Measurements from ENCODE around the gene NOD1. TPM values are rescaled to one million over a fixed set of nuclear protein-coding genes. Genes with fewer than 3 reads are reported as not detected.
"Not testable (repeated sequence)": the region's sequence is repeated elsewhere in the genome, so short reads cannot be mapped to it uniquely, and the experiment has no call there.

Gene NOD1
- total RNA-seq, 1 donor from 2014 or later: 25.5 TPM

GRCh38 chr7:30505174-30505697, 26.7 kb upstream of the NOD1 start:
- DNase-seq (ENCODE audit: low spot score): no peak

GRCh38 chr7:30504301-30505173, 26.0 kb upstream of the NOD1 start, which contains the start of gene GGCT:
TSS of gene GGCT (minus strand) at chr7:30504829. CDS start at chr7:30504709, 120 bp downstream.
- peak; percentile 99 for DNase-seq (ENCODE audit: low spot score)

- DNase-seq (ENCODE audit: low spot score): no peak
These were observed 25.0 kb upstream of the NOD1 start for GRCh38 chr7:30503274-30504212.

GRCh38 chr7:30502470-30503251, 24.1 kb upstream of the NOD1 start:
- no peak for DNase-seq (ENCODE audit: low spot score)

- no peak for DNase-seq (ENCODE audit: low spot score)
These were observed 22.7 kb upstream of the NOD1 start for GRCh38 chr7:30501264-30501663.

GRCh38 chr7:30493228-30493627, 14.6 kb upstream of the NOD1 start:
- DNase-seq (ENCODE audit: low spot score): no peak

GRCh38 chr7:30491417-30491816, 12.8 kb upstream of the NOD1 start:
- DNase-seq (ENCODE audit: low spot score): no peak

GRCh38 chr7:30487371-30487770, 8.8 kb upstream of the NOD1 start:
- DNase-seq (ENCODE audit: low spot score): no peak

GRCh38 chr7:30485667-30486066, 7.1 kb upstream of the NOD1 start:
- DNase-seq (ENCODE audit: low spot score): no peak

GRCh38 chr7:30481416-30481815, 2.8 kb upstream of the NOD1 start:
- not testable (repeated sequence) for DNase-seq (ENCODE audit: low spot score)

- peak; percentile 41 for DNase-seq (ENCODE audit: low spot score)
These were observed 877 bp upstream of the NOD1 start for GRCh38 chr7:30479202-30480120.

- peak; percentile 79 for DNase-seq (ENCODE audit: low spot score)
These were observed 2.0 kb downstream of the NOD1 start for GRCh38 chr7:30476459-30477145.

GRCh38 chr7:30475580-30475979, 3.0 kb downstream of the NOD1 start:
- DNase-seq (ENCODE audit: low spot score): no peak

- peak; percentile 56 for DNase-seq (ENCODE audit: low spot score)
These were observed 3.7 kb downstream of the NOD1 start for GRCh38 chr7:30474893-30475292.

- no peak for DNase-seq (ENCODE audit: low spot score)
These were observed 4.1 kb downstream of the NOD1 start for GRCh38 chr7:30474485-30474884.

GRCh38 chr7:30473903-30474302, 4.7 kb downstream of the NOD1 start:
- no peak for DNase-seq (ENCODE audit: low spot score)

GRCh38 chr7:30472784-30473775, 5.5 kb downstream of the NOD1 start:
- peak; percentile 85 for DNase-seq (ENCODE audit: low spot score)

- DNase-seq (ENCODE audit: low spot score): no peak
These were observed 6.4 kb downstream of the NOD1 start for GRCh38 chr7:30472081-30472783.
